Liver (tissue), 9 donors: Measurements from ENCODE around the gene CHPT1. TPM values are rescaled to one million over a fixed set of nuclear protein-coding genes. Genes with fewer than 3 reads are reported as not detected.

Source experiments
- DNase-seq: peaks from one replicate; pipeline ENCODE4 v3.0.0-alpha.2; 2017; ENCODE audit warnings: low spot score
- H3K27ac ChIP-seq, 2 donors: one replicate each; pipeline ENCODE4 v1.7.0; 2013; ENCODE audit warnings: inconsistent platforms in 2 of 2, low read length in 2 of 2, control low read depth in 1 of 2, low read depth in 1 of 2, mild to moderate bottlenecking in 1 of 2
- H3K27me3 ChIP-seq, 4 donors: one replicate each; pipeline versions ENCODE4 v1.6.1 to v1.7.0; 2013; ENCODE audit warnings: low read length in 3 of 4, inconsistent platforms in 1 of 4, mild to moderate bottlenecking in 1 of 4, moderate library complexity in 1 of 4; ENCODE audit not compliant: control insufficient read depth in 4 of 4, insufficient read depth in 4 of 4
- H3K36me3 ChIP-seq, 4 donors: one replicate each; pipeline versions ENCODE4 v1.6.1 to v1.7.0; 2013; ENCODE audit warnings: low read length in 3 of 4, mild to moderate bottlenecking in 3 of 4, low read depth in 1 of 4, moderate library complexity in 1 of 4; ENCODE audit not compliant: control insufficient read depth in 4 of 4, insufficient read depth in 3 of 4
- H3K4me1 ChIP-seq, 4 donors: one replicate each; pipeline versions ENCODE4 v1.6.1 to v1.7.0; 2013; ENCODE audit warnings: low read length in 3 of 4, mild to moderate bottlenecking in 3 of 4, moderate library complexity in 1 of 4; ENCODE audit not compliant: control insufficient read depth in 4 of 4, insufficient read depth in 4 of 4
- H3K4me3 ChIP-seq, 3 donors: one replicate each; pipeline versions ENCODE4 v1.6.1 to v1.7.0; 2013; ENCODE audit warnings: low read length in 3 of 3, control low read depth in 1 of 3, low read depth in 1 of 3, mild to moderate bottlenecking in 1 of 3
- H3K9ac ChIP-seq, 2 donors: one replicate each; pipeline ENCODE4 v1.7.0; 2013; ENCODE audit warnings: low read length in 2 of 2, mild to moderate bottlenecking in 2 of 2, moderate library complexity in 2 of 2, control low read depth in 1 of 2, low read depth in 1 of 2
- H3K9me3 ChIP-seq, 4 donors: one replicate each; pipeline versions ENCODE4 v1.6.1 to v1.7.0; 2013; ENCODE audit warnings: low read length in 3 of 4; ENCODE audit not compliant: control insufficient read depth in 4 of 4
- CTCF ChIP-seq: fragments of 150-350 bp; IDR thresholded peaks from 2 replicates; pipeline ENCODE4 v1.5.1; 2017; ENCODE audit warnings: improper control_type of control experiment, low read depth, low read length; ENCODE audit not compliant: missing input control
- EGR1 ChIP-seq, 2 donors: IDR thresholded peaks; 2 replicates each; pipeline ENCODE4 v1.6.1; 2016 to 2018; ENCODE audit warnings: antibody characterized with exemption in 2 of 2, low read depth in 2 of 2
- FOXA1 ChIP-seq: IDR thresholded peaks from 2 replicates; pipeline ENCODE4 v1.6.1; 2016; ENCODE audit warnings: antibody characterized with exemption
- FOXA2 ChIP-seq: IDR thresholded peaks from 2 replicates; pipeline ENCODE4 v1.6.1; 2016; ENCODE audit warnings: antibody characterized with exemption
- GABPA ChIP-seq, 2 donors: IDR thresholded peaks in 1 of 2; conservative IDR thresholded peaks in 1 of 2; 2 replicates each; pipeline ENCODE4 v1.6.1; 2016; ENCODE audit warnings: antibody characterized with exemption in 2 of 2, mild to moderate bottlenecking in 1 of 2, moderate library complexity in 1 of 2
- HNF4A ChIP-seq, 2 donors: conservative IDR thresholded peaks; 2 replicates each; pipeline ENCODE4 v1.6.1; 2016; ENCODE audit warnings: antibody characterized with exemption in 2 of 2, mild to moderate bottlenecking in 2 of 2
- HNF4G ChIP-seq: IDR thresholded peaks from 2 replicates; pipeline ENCODE4 v1.6.1; 2016; ENCODE audit warnings: antibody characterized with exemption
- NR2F2 ChIP-seq: IDR thresholded peaks from 2 replicates; pipeline ENCODE4 v1.6.1; 2016; ENCODE audit warnings: antibody characterized with exemption
- RAD21 ChIP-seq, 2 donors: IDR thresholded peaks; 2 replicates each; pipeline ENCODE4 v1.6.1; 2016; ENCODE audit warnings: antibody characterized with exemption in 2 of 2, mild to moderate bottlenecking in 2 of 2
- REST ChIP-seq: IDR thresholded peaks from 2 replicates; pipeline ENCODE4 v1.6.1; 2016; ENCODE audit warnings: antibody characterized with exemption, mild to moderate bottlenecking
- RXRA ChIP-seq, 2 donors: IDR thresholded peaks; 2 replicates each; pipeline ENCODE4 v1.6.1; 2017 to 2018; ENCODE audit warnings: antibody characterized with exemption in 2 of 2, mild to moderate bottlenecking in 1 of 2
- SP1 ChIP-seq: IDR thresholded peaks from 2 replicates; pipeline ENCODE4 v1.6.1; 2018; ENCODE audit warnings: antibody characterized with exemption, mild to moderate bottlenecking
- TAF1 ChIP-seq: conservative IDR thresholded peaks from 2 replicates; pipeline ENCODE4 v1.6.1; 2016; ENCODE audit warnings: antibody characterized with exemption, mild to moderate bottlenecking
- YY1 ChIP-seq: IDR thresholded peaks from 2 replicates; pipeline ENCODE4 v1.6.1; 2016; ENCODE audit warnings: antibody characterized with exemption, mild to moderate bottlenecking
- WGBS: extraction: QIAGEN DNeasy Blood & Tissue Kit; methylation state at CpG from one replicate; pipeline ENCODE4 v1.1.7; 2013; 5-methylcytosine and 5-hydroxymethylcytosine counted together
- polyA plus RNA-seq, 2 donors: library from polyadenylated mRNA; stranded (reverse) in 1 of 2; unstranded in 1 of 2; fragments of 200-250 nt in 1 of 2; fragments of >200 nt in 1 of 2; fragmentation: Nextera tagmentation in 1 of 2; extraction: Ambion mirVana in 1 of 2; gene quantifications; one replicate each; pipeline versions ENCODE4 v1.2.1 to v1.2.3, GENCODE V29; 2013 to 2015
- total RNA-seq, 2 donors: library from RNA; depleted of rRNA; stranded (reverse); fragments of >200 nt; gene quantifications; one replicate each; pipeline ENCODE4 v1.2.3, GENCODE V29; 2014
- TF ChIP-seq, protein P1 (sequence below): IDR thresholded peaks from 2 replicates; pipeline ENCODE4 v1.6.1; 2016; ENCODE audit warnings: antibody characterized with exemption
- TF ChIP-seq, protein P2 (sequence below): IDR thresholded peaks from 2 replicates; pipeline ENCODE4 v1.6.1; 2016; ENCODE audit warnings: antibody characterized with exemption
- TF ChIP-seq, protein P3 (sequence below): IDR thresholded peaks from 2 replicates; pipeline ENCODE4 v1.6.1; 2016; ENCODE audit warnings: antibody characterized with exemption
- donor health status: healthy.
- donor health status: healthy.
- donor health status: healthy.
- donor health status: healthy.
- donor health status: healthy.

Gene CHPT1
- total and polyA plus RNA-seq, 4 donors = 51.5 to 96.6 (median 61.7) TPM

DNA sequence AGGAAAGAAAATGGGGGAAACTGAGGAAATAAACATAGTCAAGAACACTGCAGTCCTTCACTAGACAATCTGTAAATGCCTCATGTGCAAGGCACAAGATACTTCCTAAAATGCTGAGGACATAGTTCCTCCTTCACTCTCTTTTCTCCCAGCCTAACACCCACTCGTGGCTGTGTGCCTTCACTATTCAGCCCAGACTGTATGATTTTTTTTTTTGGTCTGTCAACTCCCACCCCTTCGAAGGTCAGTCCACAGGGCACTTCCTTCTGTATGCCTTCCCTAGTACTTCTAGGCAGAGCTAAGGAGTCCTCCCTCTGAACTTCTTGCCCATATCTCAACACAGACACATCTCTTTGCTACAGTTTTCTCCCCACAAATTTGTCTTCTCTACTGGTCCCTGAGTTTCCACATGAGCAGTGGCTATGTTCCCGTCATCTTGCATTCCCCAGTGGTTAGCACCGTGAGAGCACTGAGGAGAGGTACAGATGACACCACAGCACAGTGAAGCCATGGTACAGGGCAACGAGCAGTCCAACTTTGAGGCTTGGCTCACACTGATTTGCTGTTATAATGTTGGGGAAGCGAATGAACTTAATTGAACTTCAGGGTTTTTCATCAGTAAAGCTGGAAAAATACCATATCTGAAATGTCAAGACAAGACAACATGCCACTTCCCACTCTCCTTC, 65.9 kb downstream of the CHPT1 start:
- H3K9ac ChIP-seq = no peak overlapping the region
- no peak overlapping the region for H3K27ac ChIP-seq
- no peaks in the 10 kb centered on the region for H3K9me3 ChIP-seq
- DNase-seq = no peak
- peaks cover 1 to 14% (median 6%) of the 10 kb centered on the region in 4 donors for H3K36me3 ChIP-seq
- WGBS = 80% methylated on average over 6 of the region's 6 CpGs
- no peaks in the 10 kb centered on the region for H3K27me3 ChIP-seq
- TF ChIP-seq, protein P1, sequence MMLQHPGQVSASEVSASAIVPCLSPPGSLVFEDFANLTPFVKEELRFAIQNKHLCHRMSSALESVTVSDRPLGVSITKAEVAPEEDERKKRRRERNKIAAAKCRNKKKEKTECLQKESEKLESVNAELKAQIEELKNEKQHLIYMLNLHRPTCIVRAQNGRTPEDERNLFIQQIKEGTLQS = no peak
- TF ChIP-seq EGR1 (IDR thresholded peaks at IDR 0.05; ENCODE audit: low read depth in 2 of 2) = no peak
- TF ChIP-seq, protein P2, sequence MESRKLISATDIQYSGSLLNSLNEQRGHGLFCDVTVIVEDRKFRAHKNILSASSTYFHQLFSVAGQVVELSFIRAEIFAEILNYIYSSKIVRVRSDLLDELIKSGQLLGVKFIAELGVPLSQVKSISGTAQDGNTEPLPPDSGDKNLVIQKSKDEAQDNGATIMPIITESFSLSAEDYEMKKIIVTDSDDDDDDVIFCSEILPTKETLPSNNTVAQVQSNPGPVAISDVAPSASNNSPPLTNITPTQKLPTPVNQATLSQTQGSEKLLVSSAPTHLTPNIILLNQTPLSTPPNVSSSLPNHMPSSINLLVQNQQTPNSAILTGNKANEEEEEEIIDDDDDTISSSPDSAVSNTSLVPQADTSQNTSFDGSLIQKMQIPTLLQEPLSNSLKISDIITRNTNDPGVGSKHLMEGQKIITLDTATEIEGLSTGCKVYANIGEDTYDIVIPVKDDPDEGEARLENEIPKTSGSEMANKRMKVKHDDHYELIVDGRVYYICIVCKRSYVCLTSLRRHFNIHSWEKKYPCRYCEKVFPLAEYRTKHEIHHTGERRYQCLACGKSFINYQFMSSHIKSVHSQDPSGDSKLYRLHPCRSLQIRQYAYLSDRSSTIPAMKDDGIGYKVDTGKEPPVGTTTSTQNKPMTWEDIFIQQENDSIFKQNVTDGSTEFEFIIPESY = no peak
- no peak for TF ChIP-seq SP1
- no peak for TF ChIP-seq FOXA2
- no peak for TF ChIP-seq YY1
- no peak for TF ChIP-seq CTCF
- TF ChIP-seq GABPA (IDR thresholded peaks at IDR 0.05 in 1 of 2, conservative IDR thresholded peaks at IDR 0.05 in 1 of 2) = no peak
- TF ChIP-seq HNF4G = no peak
- no peak for TF ChIP-seq HNF4A (conservative IDR thresholded peaks at IDR 0.05)
- TF ChIP-seq, protein P3, sequence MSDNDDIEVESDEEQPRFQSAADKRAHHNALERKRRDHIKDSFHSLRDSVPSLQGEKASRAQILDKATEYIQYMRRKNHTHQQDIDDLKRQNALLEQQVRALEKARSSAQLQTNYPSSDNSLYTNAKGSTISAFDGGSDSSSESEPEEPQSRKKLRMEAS = no peak
- TF ChIP-seq TAF1 = no peak
- no peak for TF ChIP-seq RXRA (IDR thresholded peaks at IDR 0.05)
- TF ChIP-seq REST = no peak
- TF ChIP-seq NR2F2 = no peak
- no peak for TF ChIP-seq FOXA1
- TF ChIP-seq RAD21 (IDR thresholded peaks at IDR 0.05) = no peak
- H3K4me1 ChIP-seq = no peaks in the 10 kb centered on the region
- H3K4me3 ChIP-seq = no peak overlapping the region
